GM23338 (cell line): ENCODE data around the gene DDX5. TPM values are rescaled to one million over a fixed set of nuclear protein-coding genes. Genes with fewer than 3 reads are reported as not detected.
A peak's percentile ranks its signal among the peaks of the same experiment; 100 is the strongest.

Experiments used
- ATAC-seq: fragments of 200-7000 bp; cut with Tn5 transposase; 3 replicates; pipeline ENCODE4 v1.9.1; 2020
- DNase-seq: peaks from one replicate; pipeline ENCODE4 v3.0.0-alpha.2; 2015; ENCODE audit warnings: low spot score
- H2AFZ ChIP-seq: fragments of 200-600 bp; sonication (generic); 2 replicates; pipeline ENCODE4 v1.8.0; 2016; ENCODE audit warnings: antibody characterized with exemption, mild to moderate bottlenecking, moderate library complexity
- H3F3A ChIP-seq: fragments of 200-600 bp; sonication (generic); replicated peaks from 2 replicates; pipeline ENCODE4 v1.8.0; 2017; ENCODE audit warnings: antibody characterized with exemption, mixed run types, low read depth
- H3K27ac ChIP-seq: fragments of 200-600 bp; sonication (generic); 2 replicates; pipeline ENCODE4 v1.6.1; 2016; ENCODE audit warnings: low read depth
- H3K27me3 ChIP-seq: fragments of 200-600 bp; sonication (generic); 2 replicates; pipeline ENCODE4 v1.8.0; 2016; ENCODE audit warnings: mild to moderate bottlenecking, mixed run types, moderate library complexity; ENCODE audit not compliant: insufficient read depth
- H3K36me3 ChIP-seq: fragments of 200-600 bp; sonication (generic); 2 replicates; pipeline ENCODE4 v1.8.0; 2016; ENCODE audit warnings: mild to moderate bottlenecking; ENCODE audit not compliant: insufficient read depth
- H3K4me1 ChIP-seq: fragments of 200-600 bp; sonication (generic); 2 replicates; pipeline ENCODE4 v1.8.0; 2016; ENCODE audit warnings: mild to moderate bottlenecking, moderate library complexity; ENCODE audit not compliant: insufficient read depth
- H3K4me2 ChIP-seq: fragments of 200-600 bp; sonication (generic); 2 replicates; pipeline ENCODE4 v1.7.1; 2017; ENCODE audit warnings: mixed run types
- H3K4me3 ChIP-seq: fragments of 200-600 bp; sonication (generic); 2 replicates; pipeline ENCODE4 v1.6.1; 2016; ENCODE audit warnings: mixed run types
- H3K79me2 ChIP-seq: fragments of 200-600 bp; sonication (generic); replicated peaks from 2 replicates; pipeline ENCODE4 v1.8.0; 2017; ENCODE audit warnings: mild to moderate bottlenecking; ENCODE audit not compliant: insufficient read depth
- H3K9me2 ChIP-seq: fragments of 200-600 bp; sonication (generic); 2 replicates; pipeline ENCODE4 v1.8.0; 2017; ENCODE audit not compliant: insufficient read depth
- H4K20me1 ChIP-seq: fragments of 200-600 bp; sonication (generic); replicated peaks from 2 replicates; pipeline ENCODE4 v1.8.0; 2017; ENCODE audit warnings: mild to moderate bottlenecking; ENCODE audit not compliant: insufficient read depth
- H3K27ac Mint-ChIP-seq: 2 replicates; pipeline ENCODE4 v1.8.0; 2020; ENCODE audit warnings: inconsistent platforms, mild to moderate bottlenecking, moderate library complexity, mixed read lengths
- H3K27me3 Mint-ChIP-seq: 3 replicates; pipeline ENCODE4 v1.8.0; 2022; ENCODE audit warnings: low read depth, mild to moderate bottlenecking, moderate library complexity, mixed read lengths, inconsistent platforms; ENCODE audit not compliant: insufficient read depth, poor library complexity
- H3K36me3 Mint-ChIP-seq: 3 replicates; pipeline ENCODE4 v1.8.0; 2021; ENCODE audit warnings: low read depth, mild to moderate bottlenecking, inconsistent platforms, moderate library complexity, mixed read lengths
- H3K4me1 Mint-ChIP-seq: 3 replicates; pipeline ENCODE4 v1.8.0; 2020; ENCODE audit warnings: mild to moderate bottlenecking, inconsistent platforms, mixed read lengths
- H3K4me3 Mint-ChIP-seq: 3 replicates; pipeline ENCODE4 v1.8.0; 2021; ENCODE audit warnings: moderate library complexity, mild to moderate bottlenecking, inconsistent platforms, mixed read lengths
- H3K9me3 Mint-ChIP-seq: 3 replicates; pipeline ENCODE4 v1.8.0; 2020; ENCODE audit warnings: moderate library complexity, mild to moderate bottlenecking, inconsistent platforms, mixed read lengths
- CREB1 ChIP-seq: fragments of 250-450 bp; sonication (Bioruptor Pico); IDR thresholded peaks from 2 replicates; pipeline ENCODE4 v1.5.0; 2020; ENCODE audit warnings: low read depth, mild to moderate bottlenecking, moderate library complexity
- CTCF ChIP-seq, 2 experiments: fragments of 200-600 bp in 1 of 2; sonication (generic) in 1 of 2; conservative IDR thresholded peaks; 2 replicates each; pipeline versions ENCODE4 v1.5.1 to v1.6.1; 2016 to 2017; ENCODE audit warnings: antibody characterized with exemption in 2 of 2, low read depth in 2 of 2, mild to moderate bottlenecking in 2 of 2, moderate library complexity in 1 of 2
- EZH2 ChIP-seq: fragments of 200-600 bp; sonication (generic); IDR thresholded peaks from one replicate; pipeline ENCODE4 v1.8.0; 2017; ENCODE audit warnings: antibody characterized with exemption, mild to moderate bottlenecking, low read depth; ENCODE audit not compliant: unreplicated experiment
- JUNB ChIP-seq: IDR thresholded peaks from one replicate; pipeline ENCODE4 v1.6.1; 2016; ENCODE audit warnings: antibody characterized with exemption; ENCODE audit not compliant: unreplicated experiment
- NANOG ChIP-seq: IDR thresholded peaks from 2 replicates; pipeline ENCODE4 v1.6.1; 2016; ENCODE audit warnings: antibody characterized with exemption, borderline replicate concordance
- POLR2AphosphoS5 ChIP-seq: IDR thresholded peaks from 2 replicates; pipeline ENCODE4 v1.6.1; 2016; ENCODE audit warnings: antibody characterized with exemption, low read depth
- REST ChIP-seq: IDR thresholded peaks from one replicate; pipeline ENCODE4 v1.6.1; 2018; ENCODE audit warnings: antibody characterized with exemption; ENCODE audit not compliant: unreplicated experiment
- STAT1 ChIP-seq: IDR thresholded peaks from one replicate; pipeline ENCODE4 v1.6.1; 2016; ENCODE audit warnings: antibody characterized with exemption; ENCODE audit not compliant: unreplicated experiment
- ZNF114 ChIP-seq: fragments of 250-450 bp; sonication (Bioruptor Pico); IDR thresholded peaks from 2 replicates; pipeline ENCODE4 v1.5.0; 2020; ENCODE audit warnings: mild to moderate bottlenecking, moderate library complexity
- ZNF331 ChIP-seq: fragments of 250-450 bp; sonication (Bioruptor Pico); IDR thresholded peaks from 2 replicates; pipeline ENCODE4 v1.5.0; 2020; ENCODE audit warnings: low read depth, mild to moderate bottlenecking, moderate library complexity
- polyA plus RNA-seq: library from polyadenylated mRNA; unstranded; fragments of >200 nt; fragmentation: Nextera tagmentation; extraction: Ambion mirVana; gene quantifications from 2 replicates; pipeline ENCODE4 v1.2.1, GENCODE V29; 2016
- total RNA-seq: library from RNA; depleted of rRNA; stranded (reverse); fragments of >200 nt; shearing (Covaris generic); gene quantifications from 2 replicates; pipeline ENCODE4 v1.2.3, GENCODE V29; 2014
- TF ChIP-seq, protein P1 (sequence below): IDR thresholded peaks from 2 replicates; pipeline ENCODE4 v1.6.1; 2016; ENCODE audit warnings: antibody characterized with exemption

DDX5 gene
- total and polyA plus RNA-seq, 2 experiments from 2014 or later, result 400 to 447 TPM

DNA sequence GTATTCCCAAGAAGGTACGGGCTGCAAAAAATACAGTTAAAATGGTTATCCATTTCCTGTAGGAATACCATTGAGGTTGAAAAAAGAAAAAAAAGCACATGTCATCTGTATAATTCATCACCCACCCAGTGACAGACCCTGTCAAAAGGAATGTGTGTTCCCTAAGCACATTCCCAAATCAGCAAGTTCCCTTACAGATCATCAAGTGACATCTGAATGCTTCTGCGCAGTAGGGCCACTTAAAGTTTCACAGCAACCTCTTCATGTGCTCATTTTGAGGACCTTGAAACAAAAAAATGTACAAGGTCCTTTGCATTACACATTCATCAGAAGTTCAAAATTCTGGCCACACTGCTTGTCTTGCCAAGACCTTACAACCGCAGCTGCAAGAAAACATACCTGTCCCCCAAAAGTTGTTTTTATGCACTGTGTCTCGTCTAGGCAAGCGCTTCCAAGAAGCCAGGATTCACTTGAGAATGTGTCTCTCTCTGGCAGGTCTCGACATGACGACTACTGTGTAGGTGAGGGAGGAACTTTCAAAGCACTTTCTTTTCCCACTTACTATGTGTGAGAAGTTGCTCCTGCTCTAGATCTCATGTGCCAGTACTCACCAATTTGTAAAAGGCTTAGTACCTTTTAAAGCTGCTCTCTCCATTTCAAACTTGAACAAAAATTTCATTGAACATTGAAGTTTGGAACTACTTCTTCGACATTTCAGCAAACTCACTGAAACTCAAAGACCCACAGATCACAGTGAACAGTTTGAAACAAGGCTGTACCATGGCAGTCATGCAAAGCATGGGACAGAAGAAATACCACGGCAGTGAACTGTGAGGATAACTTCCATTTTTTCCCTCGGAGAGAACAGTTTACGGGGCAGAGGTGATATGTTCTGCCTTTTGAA lies 5.0 kb downstream of the DDX5 start:
- Histone ChIP-seq H3K79me2 (peaks cover 73% of the 10 kb centered on the region), H3F3A (peaks cover 68% of the 10 kb centered on the region), H3K27me3 (no peaks in the 10 kb centered on the region), H2AFZ (no peak overlapping the region), H3K27ac (peak overlapping the region; percentile 12; the same call in 1 of the 2 replicates), H4K20me1 (peaks cover 56% of the 10 kb centered on the region), H3K9me2 (no peaks in the 10 kb centered on the region), H3K36me3 (peaks cover 64% of the 10 kb centered on the region), H3K4me2 (no peak overlapping the region), H3K4me3 (no peak overlapping the region), H3K4me1 (peaks cover 4% of the 10 kb centered on the region; the same call in 1 of the 2 replicates)
- TF ChIP-seq, protein P1, sequence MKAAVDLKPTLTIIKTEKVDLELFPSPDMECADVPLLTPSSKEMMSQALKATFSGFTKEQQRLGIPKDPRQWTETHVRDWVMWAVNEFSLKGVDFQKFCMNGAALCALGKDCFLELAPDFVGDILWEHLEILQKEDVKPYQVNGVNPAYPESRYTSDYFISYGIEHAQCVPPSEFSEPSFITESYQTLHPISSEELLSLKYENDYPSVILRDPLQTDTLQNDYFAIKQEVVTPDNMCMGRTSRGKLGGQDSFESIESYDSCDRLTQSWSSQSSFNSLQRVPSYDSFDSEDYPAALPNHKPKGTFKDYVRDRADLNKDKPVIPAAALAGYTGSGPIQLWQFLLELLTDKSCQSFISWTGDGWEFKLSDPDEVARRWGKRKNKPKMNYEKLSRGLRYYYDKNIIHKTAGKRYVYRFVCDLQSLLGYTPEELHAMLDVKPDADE, result no peak
- TF ChIP-seq STAT1 (no peak), ZNF114 (CRISPR knock-in tag) (no peak), NANOG (no peak), ZNF331 (CRISPR knock-in tag) (no peak), JUNB (no peak)
- peak overlapping the region; percentile 49; the same call in 2 of the 3 replicates for H3K4me3 Mint-ChIP-seq
- ATAC-seq (no peak), DNase-seq (no peak)
- peaks cover 89% of the 10 kb centered on the region for H3K36me3 Mint-ChIP-seq
- peaks cover 32% of the 10 kb centered on the region for H3K27me3 Mint-ChIP-seq
- peaks cover 7% of the 10 kb centered on the region; the same call in 2 of the 3 replicates for H3K9me3 Mint-ChIP-seq
- H3K4me1 Mint-ChIP-seq, result peaks cover 63% of the 10 kb centered on the region
- H3K27ac Mint-ChIP-seq, result peak overlapping the region; percentile 56

GRCh38 chr17:64500487-64500859 lies 5.6 kb downstream of the DDX5 start:
- H3K4me1 ChIP-seq, result peaks cover 9% of the 10 kb centered on the region
- peak overlapping the region; percentile 49; the same call in 2 of the 3 replicates for H3K4me3 Mint-ChIP-seq
- H4K20me1 ChIP-seq, result peaks cover 56% of the 10 kb centered on the region
- H3K27ac ChIP-seq, result peak overlapping the region; percentile 12; the same call in 1 of the 2 replicates
- H3K4me1 Mint-ChIP-seq, result peaks cover 63% of the 10 kb centered on the region
- no peaks in the 10 kb centered on the region for H3K27me3 ChIP-seq
- H3K9me3 Mint-ChIP-seq, result peaks cover 7% of the 10 kb centered on the region; the same call in 2 of the 3 replicates
- no peak for DNase-seq
- no peak for ATAC-seq
- H3K27me3 Mint-ChIP-seq, result peaks cover 31% of the 10 kb centered on the region
- H3K36me3 ChIP-seq, result peaks cover 64% of the 10 kb centered on the region
- no peak for TF ChIP-seq CTCF (conservative IDR thresholded peaks at IDR 0.05; ENCODE audit: low read depth in 2 of 2)
- TF ChIP-seq ZNF114 (CRISPR knock-in tag), result no peak
- TF ChIP-seq, protein P1, result no peak
- TF ChIP-seq NANOG, result no peak
- TF ChIP-seq EZH2, result no peak
- TF ChIP-seq ZNF331 (CRISPR knock-in tag), result no peak
- TF ChIP-seq REST, result no peak
- TF ChIP-seq CREB1 (CRISPR knock-in tag), result no peak
- no peak for TF ChIP-seq POLR2AphosphoS5
- peaks cover 86% of the 10 kb centered on the region for H3K36me3 Mint-ChIP-seq
- no peak overlapping the region for H2AFZ ChIP-seq
- H3K79me2 ChIP-seq, result peaks cover 73% of the 10 kb centered on the region
- H3K4me3 ChIP-seq, result no peak overlapping the region
- no peaks in the 10 kb centered on the region for H3K9me2 ChIP-seq
- H3K4me2 ChIP-seq, result no peak overlapping the region
- peak overlapping the region; percentile 56; the same call in 1 of the 2 replicates for H3K27ac Mint-ChIP-seq
- H3F3A ChIP-seq, result peaks cover 68% of the 10 kb centered on the region
